Prostate gland (tissue), 2 donors: ENCODE results near the gene SNED1. TPM values are rescaled to one million over a fixed set of nuclear protein-coding genes. Genes with fewer than 3 reads are reported as not detected.

Source experiments
- DNase-seq: peaks from one replicate; pipeline ENCODE4 v3.0.0-alpha.2; 2019; ENCODE audit warnings: low spot score
- H3K27ac ChIP-seq, 2 donors: fragments of 200-600 bp; sonication (generic); 2 replicates each; pipeline ENCODE4 v1.5.1; 2017 to 2019
- H3K27me3 ChIP-seq: fragments of 200-600 bp; sonication (generic); replicated peaks from 2 replicates; pipeline ENCODE4 v1.5.1; 2019; ENCODE audit not compliant: insufficient read depth
- H3K36me3 ChIP-seq, 2 donors: fragments of 200-600 bp; sonication (generic); 1 replicate in 1 of 2; 2 replicates in 1 of 2; pipeline versions ENCODE4 v1.5.1 to v1.8.1; 2017 to 2019
- H3K4me1 ChIP-seq: fragments of 200-600 bp; sonication (generic); replicated peaks from 2 replicates; pipeline ENCODE4 v1.5.1; 2019
- H3K4me3 ChIP-seq, 2 donors: fragments of 200-600 bp; sonication (generic); 2 replicates each; pipeline ENCODE4 v1.5.1; 2017 to 2019
- H3K9me3 ChIP-seq: fragments of 200-600 bp; sonication (generic); 2 replicates; pipeline ENCODE4 v1.5.1; 2017
- CTCF ChIP-seq, 4 experiments: fragments of 200-600 bp in 2 of 4; fragments of 450-650 bp in 2 of 4; sonication (generic) in 2 of 4; IDR thresholded peaks; 1 replicate in 3 of 4; 2 replicates in 1 of 4; pipeline ENCODE4 v1.5.1; 2016 to 2019; ENCODE audit warnings: antibody characterized with exemption in 4 of 4, mild to moderate bottlenecking in 2 of 4, moderate library complexity in 2 of 4
- POLR2A ChIP-seq: fragments of 450-650 bp; IDR thresholded peaks from one replicate; pipeline ENCODE4 v1.6.1; 2016; ENCODE audit warnings: antibody characterized with exemption, mild to moderate bottlenecking
- POLR2AphosphoS5 ChIP-seq: sonication (generic); formaldehyde crosslinking; IDR thresholded peaks from one replicate; pipeline ENCODE4 v1.6.1; 2017; ENCODE audit warnings: antibody characterized with exemption
- WGBS: methylation state at CpG from one replicate; pipeline ENCODE4 v1.1.5; 2018; 5-methylcytosine and 5-hydroxymethylcytosine counted together
- intact Hi-C: fragments of 100-400 bp; cut with DNase I; formaldehyde crosslinking; loops from one replicate; pipeline ENCODE4 v1.14.2; 2022
- total RNA-seq, 2 donors: library from RNA; depleted of rRNA; stranded (reverse); fragments of >200 nt; gene quantifications; one replicate each; pipeline ENCODE4 v1.1.0, GENCODE V29; 2016

Gene SNED1
- total RNA-seq, 2 donors from 2014 or later = 32.0 to 115 TPM

- intact Hi-C loops = loop anchor here (10.0 kb wide), 1 partner anchor 108 kb away; no protein-coding TSS in a partner anchor
- DNase-seq = no peak
- no peak overlapping the region for H3K4me3 ChIP-seq
- H3K9me3 ChIP-seq = no peaks in the 10 kb centered on the region
- no peak overlapping the region for H3K27ac ChIP-seq
- TF ChIP-seq CTCF (IDR thresholded peaks at IDR 0.05) = no peak
- TF ChIP-seq POLR2AphosphoS5 = no peak
- no peak for TF ChIP-seq POLR2A
- no peaks in the 10 kb centered on the region for H3K4me1 ChIP-seq
- no peaks in the 10 kb centered on the region for H3K27me3 ChIP-seq
- H3K36me3 ChIP-seq = no peaks in the 10 kb centered on the region
- 92% methylated on average over 9 of the region's 9 CpGs for WGBS
These were observed 108.8 kb downstream of the SNED1 start for GRCh38 chr2:241107031-241107783.

- H3K27me3 ChIP-seq = no peaks in the 10 kb centered on the region
- intact Hi-C loops = loop anchor here (10.0 kb wide), 1 partner anchor 106 kb away; no protein-coding TSS in a partner anchor
- 86% methylated on average over 35 of the region's 35 CpGs for WGBS
- no peaks in the 10 kb centered on the region for H3K36me3 ChIP-seq
- no peak for DNase-seq
- no peaks in the 10 kb centered on the region for H3K9me3 ChIP-seq
- H3K4me3 ChIP-seq = no peak overlapping the region
- H3K4me1 ChIP-seq = no peaks in the 10 kb centered on the region
- no peak overlapping the region for H3K27ac ChIP-seq
- no peak for TF ChIP-seq POLR2AphosphoS5
These were observed 110.1 kb downstream of the SNED1 start for GRCh38 chr2:241108271-241109209.

- H3K4me3 ChIP-seq = no peak overlapping the region
- no peaks in the 10 kb centered on the region for H3K27me3 ChIP-seq
- 83% methylated on average over 14 of the region's 14 CpGs for WGBS
- no peak for TF ChIP-seq POLR2AphosphoS5
- no peak for TF ChIP-seq POLR2A
- no peak for TF ChIP-seq CTCF (IDR thresholded peaks at IDR 0.05)
- intact Hi-C loops = loop anchor here (10.0 kb wide), 1 partner anchor 105 kb away; no protein-coding TSS in a partner anchor
- H3K27ac ChIP-seq = no peak overlapping the region
- DNase-seq = no peak
- no peaks in the 10 kb centered on the region for H3K9me3 ChIP-seq
- no peaks in the 10 kb centered on the region for H3K4me1 ChIP-seq
- H3K36me3 ChIP-seq = no peaks in the 10 kb centered on the region
These were observed 111.0 kb downstream of the SNED1 start for GRCh38 chr2:241109210-241110088.

- TF ChIP-seq CTCF (IDR thresholded peaks at IDR 0.05) (no peak), POLR2A (no peak), POLR2AphosphoS5 (no peak)
- WGBS = 94% methylated on average over 9 of the region's 9 CpGs
- Histone ChIP-seq H3K27ac (no peak overlapping the region), H3K4me1 (no peaks in the 10 kb centered on the region), H3K27me3 (no peaks in the 10 kb centered on the region), H3K9me3 (no peaks in the 10 kb centered on the region), H3K36me3 (no peaks in the 10 kb centered on the region), H3K4me3 (no peak overlapping the region)
- intact Hi-C loops = no loop called here
- DNase-seq = no peak
These were observed 111.7 kb downstream of the SNED1 start for GRCh38 chr2:241110089-241110606.
